GM19328 (cell line): ENCODE measurements around the gene KRT71.

Experiments
- ATAC-seq: cut with Tn5 transposase; IDR thresholded peaks from one replicate; pipeline ENCODE4 v1.9.1; 2021; ENCODE audit warnings: mild to moderate bottlenecking, moderate library complexity; ENCODE audit not compliant: unreplicated experiment

KRT71 gene

DNA sequence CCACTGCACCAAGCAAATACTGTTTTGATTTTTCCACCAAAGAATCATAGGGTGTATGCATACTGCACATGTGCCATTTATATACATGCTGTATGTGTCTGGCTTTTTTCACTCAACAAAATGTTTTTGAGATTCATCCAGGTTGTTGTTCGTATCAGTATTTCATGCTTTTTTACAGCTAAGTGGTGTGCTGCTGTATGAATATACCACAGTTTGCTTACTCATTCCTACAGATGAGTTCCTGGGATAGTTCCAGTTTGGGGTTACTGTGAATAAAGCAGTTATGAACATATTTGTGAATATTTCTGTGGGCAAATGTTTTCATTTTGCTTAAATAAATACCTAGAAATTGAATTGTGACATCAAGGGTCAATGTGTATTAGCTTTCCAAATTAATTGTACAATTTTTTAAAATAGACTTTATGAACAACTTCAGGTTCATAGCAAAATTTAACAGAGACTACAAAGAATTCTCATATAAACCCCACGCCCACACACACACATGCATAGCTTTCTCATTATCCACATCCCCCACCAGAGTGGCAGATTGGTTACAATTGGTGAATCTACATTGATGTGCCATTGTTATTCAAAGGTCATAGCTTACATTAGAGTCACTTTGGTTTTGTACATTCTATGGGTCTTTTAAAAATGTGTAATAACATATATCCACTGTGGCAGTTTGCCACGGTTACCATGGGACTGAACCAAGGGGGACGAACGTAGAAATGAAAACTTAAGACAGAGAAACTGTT, 53.0 kb downstream of the KRT71 start:
- ATAC-seq: no peak

DNA sequence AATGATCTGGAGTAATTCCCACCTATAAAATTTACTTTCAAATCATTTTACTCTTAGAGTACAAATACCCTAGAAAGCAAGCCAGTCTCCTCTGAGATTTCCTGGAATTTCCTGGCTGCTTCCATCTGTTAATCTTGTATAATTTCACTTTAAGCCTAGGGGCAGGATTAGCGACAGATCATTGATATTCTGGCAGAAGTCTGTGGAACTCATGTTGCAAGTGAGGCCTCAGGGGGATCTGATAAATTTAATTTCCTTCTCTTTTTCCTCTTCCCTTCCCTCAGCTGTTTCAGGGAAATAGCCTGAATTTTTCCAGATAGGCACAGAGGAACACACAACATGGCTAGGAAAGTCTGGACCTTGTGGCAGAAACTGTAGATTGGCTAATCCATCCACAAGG, 54.0 kb downstream of the KRT71 start:
- ATAC-seq: no peak

DNA sequence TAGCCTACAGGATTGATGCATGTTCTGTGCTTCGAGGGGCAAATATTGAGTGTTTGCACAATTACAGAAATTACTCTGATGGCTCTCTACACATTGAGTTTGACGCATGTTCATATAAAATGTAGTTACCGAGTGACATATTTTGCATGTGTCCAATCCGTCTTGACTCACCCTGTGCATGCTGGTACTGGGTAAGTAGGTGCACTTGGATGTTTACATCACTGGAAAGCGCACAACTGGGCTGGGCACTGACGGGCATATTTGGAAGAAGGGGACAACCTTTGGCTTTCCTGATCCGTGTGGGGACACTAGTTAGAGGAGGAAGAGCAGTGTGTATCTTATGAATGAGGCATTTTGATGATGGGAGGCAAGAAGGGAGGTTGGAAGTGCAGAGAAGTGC, 55.0 kb downstream of the KRT71 start:
- ATAC-seq: no peak

DNA sequence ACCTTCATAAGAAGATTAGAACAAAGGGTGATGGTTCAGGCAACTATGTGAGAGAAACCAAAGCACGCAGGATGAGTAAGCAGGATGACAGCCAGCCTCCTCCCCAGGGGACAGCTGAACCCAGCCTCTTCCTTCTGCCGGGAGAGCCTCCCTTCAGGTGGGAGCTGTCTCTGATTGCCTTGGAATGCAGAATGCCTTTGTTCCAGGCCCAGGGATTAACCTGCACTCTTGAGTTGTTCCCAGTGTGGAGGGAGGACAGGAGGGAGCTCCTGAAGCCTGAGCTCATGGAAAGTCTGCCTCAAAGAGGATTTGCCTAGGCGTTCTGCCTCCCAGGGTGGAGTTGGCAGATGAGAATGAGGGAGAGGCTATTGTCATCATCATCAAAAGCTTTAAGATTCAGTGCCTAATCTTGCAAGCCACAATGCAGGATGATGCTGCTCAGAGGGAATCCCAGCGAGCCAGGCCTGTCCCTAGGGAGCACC, 56.3 kb downstream of the KRT71 start:
- ATAC-seq: no peak

DNA sequence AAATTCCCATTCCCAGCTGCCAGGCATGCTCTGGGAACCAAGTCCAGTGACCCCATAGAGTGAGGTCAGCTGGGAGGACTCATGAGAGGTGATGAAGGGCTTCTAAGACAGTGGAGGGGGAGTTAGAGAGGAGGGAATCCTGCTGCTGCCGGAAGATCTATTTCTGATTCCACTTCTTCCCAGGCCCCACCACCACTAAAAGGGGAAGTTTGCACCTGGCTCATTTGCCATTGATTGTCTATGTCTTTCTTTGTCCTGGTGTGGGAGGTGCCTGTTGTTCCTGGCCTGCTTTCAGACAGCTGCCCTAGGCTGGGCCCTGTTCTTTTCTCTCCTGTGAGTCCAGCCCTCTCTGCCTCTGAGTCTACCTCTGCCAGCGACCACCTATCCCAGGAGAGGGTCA, 56.9 kb downstream of the KRT71 start:
- ATAC-seq: no peak

DNA sequence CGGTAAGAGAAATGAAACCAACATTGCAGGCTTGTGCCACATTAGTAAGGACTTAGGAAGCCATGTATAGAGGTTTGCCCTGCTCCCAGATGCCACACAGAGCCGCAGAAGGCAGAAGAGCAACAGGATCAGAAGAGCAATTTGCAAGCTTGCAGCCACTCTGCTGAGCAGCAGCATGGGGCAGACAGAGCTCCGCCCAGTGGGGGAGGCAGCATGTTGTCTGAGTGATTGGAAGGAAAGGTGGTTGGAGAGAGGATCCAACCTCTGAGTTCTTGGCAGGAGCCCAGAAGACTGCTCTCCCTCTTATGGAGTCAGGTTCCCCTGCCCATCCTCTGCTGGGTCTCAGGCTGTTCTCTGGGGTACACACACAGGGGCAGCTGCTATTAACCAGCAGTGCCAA, 57.6 kb downstream of the KRT71 start:
- no peak for ATAC-seq

DNA sequence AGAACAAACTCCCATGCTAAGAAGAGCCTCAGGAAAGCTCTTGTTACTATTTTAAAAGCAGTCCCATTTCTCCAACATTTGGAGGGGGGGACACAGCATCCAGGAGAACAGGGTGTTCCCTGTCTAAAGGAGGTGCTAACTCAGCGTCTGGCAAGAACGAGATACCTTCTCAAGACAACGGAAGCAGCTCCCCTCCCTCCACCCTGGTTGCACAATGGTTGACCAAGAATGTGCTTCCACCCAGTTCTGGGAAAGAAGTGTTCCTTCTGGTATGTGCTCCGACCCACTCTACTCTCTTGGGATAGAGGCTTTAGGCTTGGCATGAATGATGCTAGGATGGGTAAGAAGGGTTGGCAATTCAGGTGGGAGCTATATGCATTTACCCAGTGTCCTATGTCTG, 58.4 kb downstream of the KRT71 start:
- ATAC-seq: no peak

DNA sequence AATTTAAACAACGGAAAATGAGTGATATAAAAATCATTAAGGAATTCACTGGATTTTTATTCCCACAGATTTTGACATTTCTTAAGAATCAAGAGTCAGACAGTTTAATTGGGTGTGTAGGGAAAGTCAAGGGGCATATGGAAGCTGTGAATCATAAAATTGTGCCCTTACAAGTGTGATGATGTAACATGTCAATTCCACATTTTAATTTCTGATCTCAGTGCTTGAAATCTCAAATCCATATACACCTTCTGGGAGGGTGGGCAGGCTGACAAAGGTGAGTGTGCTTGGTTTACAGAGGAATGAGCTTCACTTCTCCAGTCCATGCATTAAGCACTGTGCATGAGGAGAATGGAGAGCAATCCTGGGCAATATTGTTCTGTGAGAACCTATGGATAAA, 58.8 kb downstream of the KRT71 start:
- ATAC-seq: no peak
